ENCODE results near the gene SPATA25. TPM values are rescaled to one million over a fixed set of nuclear protein-coding genes. Genes with fewer than 3 reads are reported as not detected.
"Not testable (repeated sequence)": the region's sequence is repeated elsewhere in the genome, so short reads cannot be mapped to it uniquely, and the experiment has no call there.

SPATA25 gene
- total and polyA plus RNA-seq, 9 donors, result 4.1 to 9.3 (median 5.3) TPM

DNA sequence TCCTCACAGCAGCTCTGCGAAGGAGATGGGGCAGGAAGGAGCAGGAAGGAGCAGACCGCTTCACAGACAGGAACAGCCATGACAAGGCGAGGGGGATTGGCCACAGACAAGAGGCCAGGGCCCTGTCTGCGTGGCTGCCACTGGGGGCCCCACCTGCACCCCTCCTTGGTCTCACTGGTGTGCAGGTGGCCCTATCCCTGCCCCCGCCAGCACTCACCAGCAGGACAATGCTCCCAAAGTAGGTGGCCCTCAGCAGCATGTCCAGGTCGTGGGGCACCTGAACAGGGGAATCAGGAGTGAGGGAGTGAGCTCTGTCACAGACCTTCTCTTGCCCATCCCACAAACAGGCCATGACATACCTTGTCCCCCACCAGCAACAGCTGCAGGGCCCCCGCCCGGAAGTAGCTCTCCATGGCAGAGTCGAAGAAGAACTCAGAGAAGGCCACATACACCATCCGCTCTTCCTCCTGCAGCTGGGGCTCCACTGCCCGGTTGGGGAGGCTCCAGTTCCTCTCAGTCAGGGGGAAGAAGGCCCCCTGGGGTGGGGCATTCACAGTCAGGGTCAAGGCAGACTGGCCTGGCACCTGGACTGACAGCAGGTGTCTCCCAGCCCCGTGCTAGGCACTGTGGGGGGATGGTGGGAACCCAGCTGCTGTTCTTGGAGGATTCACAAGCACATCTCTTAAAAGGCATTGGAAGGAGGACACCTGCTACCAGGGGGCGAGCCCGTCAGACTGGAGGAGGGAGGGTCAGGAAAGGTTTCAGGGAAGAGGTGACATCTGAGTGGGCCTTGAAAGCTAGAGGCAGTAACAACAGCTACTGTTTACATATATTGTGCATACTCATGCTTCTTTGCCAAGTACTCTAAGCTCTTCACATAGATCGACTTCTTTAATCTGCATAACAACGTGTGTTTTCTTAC lies 17.4 kb upstream of the SPATA25 start:
- Histone ChIP-seq H3K9me3 (replicated peaks; ENCODE audit: control insufficient read depth, low read depth, low read length) (no peaks in the 10 kb centered on the region), H3K27me3 (ENCODE audit: control insufficient read depth, insufficient read depth, low read length) (no peaks in the 10 kb centered on the region), H3K36me3 (ENCODE audit: control insufficient read depth, insufficient read depth, low read length) (no peaks in the 10 kb centered on the region), H3K27ac (ENCODE audit: low read length) (no peak overlapping the region), H3K4me3 (ENCODE audit: low read length) (no peak overlapping the region), H3K4me1 (ENCODE audit: control insufficient read depth, insufficient read depth, low read length) (peaks cover 8% of the 10 kb centered on the region)
- WGBS (ENCODE audit: insufficient coverage), result 78% methylated on average over 7 of the region's 16 CpGs
- no peak for DNase-seq

DNA sequence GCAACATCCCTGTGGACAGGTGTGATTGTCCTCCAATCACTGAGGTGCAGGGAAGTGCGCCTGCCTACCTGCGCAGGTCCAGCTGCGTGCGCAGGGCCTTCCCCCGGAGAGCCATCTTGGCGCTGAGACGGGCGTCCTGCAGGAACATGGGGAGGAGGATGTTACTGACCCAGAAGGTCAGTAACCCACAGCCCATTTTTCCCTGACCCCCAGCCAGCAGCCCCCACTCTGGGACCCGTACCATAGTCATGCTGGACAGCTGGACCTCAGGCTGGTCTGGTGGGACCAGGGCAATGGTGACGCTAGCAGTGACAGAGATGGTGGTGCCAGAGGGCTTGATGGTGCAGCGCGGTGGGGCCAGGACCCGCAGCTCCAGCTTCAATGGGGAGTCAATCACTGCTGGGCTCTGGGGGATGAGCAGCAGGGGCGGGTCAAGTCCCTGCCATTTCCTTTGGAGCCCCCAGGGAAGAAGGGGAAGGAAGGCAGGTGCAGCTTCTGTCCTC lies 14.8 kb upstream of the SPATA25 start:
- Histone ChIP-seq H3K27me3 (ENCODE audit: control insufficient read depth, insufficient read depth, low read length) (no peaks in the 10 kb centered on the region), H3K9me3 (replicated peaks; ENCODE audit: control insufficient read depth, low read depth, low read length) (no peaks in the 10 kb centered on the region), H3K4me1 (ENCODE audit: control insufficient read depth, insufficient read depth, low read length) (peaks cover 8% of the 10 kb centered on the region), H3K27ac (ENCODE audit: low read length) (no peak overlapping the region), H3K36me3 (ENCODE audit: control insufficient read depth, insufficient read depth, low read length) (peaks cover 23% of the 10 kb centered on the region), H3K4me3 (ENCODE audit: low read length) (no peak overlapping the region)
- 85% methylated on average over 5 of the region's 14 CpGs for WGBS (ENCODE audit: insufficient coverage)
- DNase-seq, result no peak

DNA sequence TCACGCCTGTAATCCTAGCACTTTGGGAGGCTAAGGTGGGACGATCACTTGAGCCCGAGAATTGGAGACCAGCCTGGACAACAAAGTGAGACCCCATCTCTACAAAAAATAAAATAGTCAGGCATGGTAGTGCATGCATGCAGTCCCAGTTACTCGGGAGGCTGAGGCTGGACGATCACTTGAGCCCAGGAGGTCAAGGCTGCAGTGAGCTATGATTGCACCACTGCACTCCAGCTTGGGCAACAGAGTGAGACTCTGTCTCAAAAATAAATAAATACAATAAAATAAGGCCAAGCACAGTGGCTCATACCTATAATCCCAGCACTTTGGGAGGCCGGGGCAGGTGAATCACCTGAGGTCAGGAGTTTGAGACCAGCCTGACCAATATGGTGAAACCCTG lies 13.9 kb upstream of the SPATA25 start:
- not testable (repeated sequence) for H3K4me1 ChIP-seq (ENCODE audit: control insufficient read depth, insufficient read depth, low read length); DNase-seq; H3K27me3 ChIP-seq (ENCODE audit: control insufficient read depth, insufficient read depth, low read length); H3K27ac ChIP-seq (ENCODE audit: low read length); H3K9me3 ChIP-seq (replicated peaks; ENCODE audit: control insufficient read depth, low read depth, low read length); H3K4me3 ChIP-seq (ENCODE audit: low read length)
- WGBS (ENCODE audit: insufficient coverage), result 100% methylated on average over 1 of the region's 6 CpGs
- peaks cover 30% of the 10 kb centered on the region for H3K36me3 ChIP-seq (ENCODE audit: control insufficient read depth, insufficient read depth, low read length)

DNA sequence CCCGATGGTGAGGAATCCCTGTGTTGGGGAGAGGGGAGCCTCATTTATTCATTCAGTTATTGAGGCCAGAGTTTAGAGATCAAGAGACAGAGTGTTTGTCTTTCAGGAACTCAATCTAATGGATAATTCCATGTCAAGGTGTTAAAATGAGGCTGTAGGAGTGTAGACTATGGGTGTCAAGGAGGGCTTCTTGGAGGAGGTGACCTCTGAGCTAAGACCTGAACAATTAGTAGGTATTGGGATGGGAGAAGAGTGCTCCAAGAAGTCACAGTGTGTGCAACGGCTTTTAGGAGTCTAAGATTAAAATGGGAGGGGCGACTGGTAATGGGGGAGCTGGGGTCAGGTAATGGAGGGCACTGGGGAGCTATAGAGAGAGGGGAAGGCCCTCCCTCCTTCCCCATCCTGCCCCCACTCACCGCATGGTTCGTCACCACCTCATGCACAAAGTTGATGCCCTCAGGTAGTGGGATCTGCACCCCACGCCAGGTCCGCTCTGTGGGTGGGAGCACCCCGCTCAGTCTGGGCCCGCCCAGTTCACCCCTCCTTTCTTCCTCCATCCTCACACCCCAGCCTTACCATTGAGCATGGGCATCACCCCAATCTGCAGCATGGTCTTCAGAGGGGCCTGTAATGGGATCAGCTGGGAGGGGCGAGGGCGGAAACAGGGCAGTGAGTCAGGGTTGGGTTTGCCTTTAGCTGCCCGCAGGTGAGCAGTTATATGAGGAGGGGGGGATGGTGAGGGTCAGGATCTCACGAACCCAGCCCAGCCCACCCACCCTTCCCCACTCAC lies 11.8 kb upstream of the SPATA25 start:
- Histone ChIP-seq H3K36me3 (ENCODE audit: control insufficient read depth, insufficient read depth, low read length) (peaks cover 51% of the 10 kb centered on the region), H3K27ac (ENCODE audit: low read length) (no peak overlapping the region), H3K4me1 (ENCODE audit: control insufficient read depth, insufficient read depth, low read length) (no peaks in the 10 kb centered on the region), H3K4me3 (ENCODE audit: low read length) (no peak overlapping the region), H3K27me3 (ENCODE audit: control insufficient read depth, insufficient read depth, low read length) (no peaks in the 10 kb centered on the region), H3K9me3 (replicated peaks; ENCODE audit: control insufficient read depth, low read depth, low read length) (no peaks in the 10 kb centered on the region)
- no peak for DNase-seq
- 100% methylated on average over 1 of the region's 13 CpGs for WGBS (ENCODE audit: insufficient coverage)

DNA sequence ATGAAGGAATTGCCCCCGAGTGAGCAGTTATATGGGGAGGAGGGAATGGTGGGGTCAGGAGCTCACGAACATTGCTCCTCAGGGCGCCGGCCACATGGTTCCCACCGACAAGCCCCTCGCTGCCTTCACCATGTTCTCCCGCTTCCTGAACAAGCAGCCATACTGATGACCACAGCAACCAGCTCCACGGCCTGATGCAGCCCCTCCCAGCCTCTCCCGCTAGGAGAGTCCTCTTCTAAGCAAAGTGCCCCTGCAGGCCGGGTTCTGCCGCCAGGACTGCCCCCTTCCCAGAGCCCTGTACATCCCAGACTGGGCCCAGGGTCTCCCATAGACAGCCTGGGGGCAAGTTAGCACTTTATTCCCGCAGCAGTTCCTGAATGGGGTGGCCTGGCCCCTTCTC lies 10.9 kb upstream of the SPATA25 start:
- Histone ChIP-seq H3K4me3 (ENCODE audit: low read length) (no peak overlapping the region), H3K9me3 (replicated peaks; ENCODE audit: control insufficient read depth, low read depth, low read length) (no peaks in the 10 kb centered on the region), H3K27ac (ENCODE audit: low read length) (no peak overlapping the region), H3K4me1 (ENCODE audit: control insufficient read depth, insufficient read depth, low read length) (no peaks in the 10 kb centered on the region), H3K27me3 (ENCODE audit: control insufficient read depth, insufficient read depth, low read length) (no peaks in the 10 kb centered on the region), H3K36me3 (ENCODE audit: control insufficient read depth, insufficient read depth, low read length) (peaks cover 60% of the 10 kb centered on the region)
- no peak for DNase-seq
- WGBS (ENCODE audit: insufficient coverage), result 72% methylated on average over 10 of the region's 12 CpGs

DNA sequence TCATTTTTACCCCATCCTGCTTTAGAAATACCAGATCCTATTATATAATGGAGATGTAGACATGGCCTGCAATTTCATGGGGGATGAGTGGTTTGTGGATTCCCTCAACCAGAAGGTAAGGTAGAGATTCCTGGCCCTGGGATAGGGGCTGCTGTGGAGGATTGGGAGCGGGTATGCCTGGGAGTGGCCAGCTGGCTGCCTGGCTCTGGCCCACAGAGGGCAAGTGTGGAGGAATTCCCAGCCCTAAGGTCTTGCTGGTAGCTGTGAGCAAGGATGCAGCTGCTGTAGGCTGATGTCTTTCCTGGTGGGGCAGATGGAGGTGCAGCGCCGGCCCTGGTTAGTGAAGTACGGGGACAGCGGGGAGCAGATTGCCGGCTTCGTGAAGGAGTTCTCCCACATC lies 10.3 kb upstream of the SPATA25 start:
- Histone ChIP-seq H3K27me3 (ENCODE audit: control insufficient read depth, insufficient read depth, low read length) (no peaks in the 10 kb centered on the region), H3K36me3 (ENCODE audit: control insufficient read depth, insufficient read depth, low read length) (peaks cover 66% of the 10 kb centered on the region), H3K27ac (ENCODE audit: low read length) (no peak overlapping the region), H3K4me1 (ENCODE audit: control insufficient read depth, insufficient read depth, low read length) (no peaks in the 10 kb centered on the region), H3K9me3 (replicated peaks; ENCODE audit: control insufficient read depth, low read depth, low read length) (no peaks in the 10 kb centered on the region), H3K4me3 (ENCODE audit: low read length) (no peak overlapping the region)
- DNase-seq, result no peak
- 96% methylated on average over 7 of the region's 7 CpGs for WGBS (ENCODE audit: insufficient coverage)

DNA sequence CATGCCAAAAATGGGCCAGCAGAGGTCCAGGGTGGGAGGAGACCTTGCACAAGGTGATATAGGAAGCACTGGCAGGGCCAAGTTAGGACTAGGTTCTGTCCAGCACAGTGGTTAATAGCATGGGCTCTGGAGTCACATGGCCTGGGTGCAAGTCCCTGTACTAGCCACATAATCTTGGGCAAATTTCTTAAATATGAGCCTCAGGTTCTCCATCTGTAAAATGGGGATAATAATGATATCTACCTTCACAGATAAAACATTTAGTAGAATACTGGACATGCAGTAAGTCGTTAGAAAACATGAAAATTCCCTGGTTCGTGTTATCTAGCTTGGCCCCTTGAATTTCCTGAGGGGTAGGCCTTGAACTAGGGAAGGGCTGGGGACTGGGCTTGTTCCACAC lies 9.9 kb upstream of the SPATA25 start:
- no peak overlapping the region for H3K27ac ChIP-seq (ENCODE audit: low read length)
- H3K4me3 ChIP-seq (ENCODE audit: low read length), result no peak overlapping the region
- no peaks in the 10 kb centered on the region for H3K9me3 ChIP-seq (replicated peaks; ENCODE audit: control insufficient read depth, low read depth, low read length)
- peaks cover under 1% of the 10 kb centered on the region for H3K4me1 ChIP-seq (ENCODE audit: control insufficient read depth, insufficient read depth, low read length)
- peaks cover 68% of the 10 kb centered on the region for H3K36me3 ChIP-seq (ENCODE audit: control insufficient read depth, insufficient read depth, low read length)
- DNase-seq, result no peak
- WGBS (ENCODE audit: insufficient coverage), result no CpG with 5 or more reads among the region's 2 CpGs
- no peaks in the 10 kb centered on the region for H3K27me3 ChIP-seq (ENCODE audit: control insufficient read depth, insufficient read depth, low read length)

DNA sequence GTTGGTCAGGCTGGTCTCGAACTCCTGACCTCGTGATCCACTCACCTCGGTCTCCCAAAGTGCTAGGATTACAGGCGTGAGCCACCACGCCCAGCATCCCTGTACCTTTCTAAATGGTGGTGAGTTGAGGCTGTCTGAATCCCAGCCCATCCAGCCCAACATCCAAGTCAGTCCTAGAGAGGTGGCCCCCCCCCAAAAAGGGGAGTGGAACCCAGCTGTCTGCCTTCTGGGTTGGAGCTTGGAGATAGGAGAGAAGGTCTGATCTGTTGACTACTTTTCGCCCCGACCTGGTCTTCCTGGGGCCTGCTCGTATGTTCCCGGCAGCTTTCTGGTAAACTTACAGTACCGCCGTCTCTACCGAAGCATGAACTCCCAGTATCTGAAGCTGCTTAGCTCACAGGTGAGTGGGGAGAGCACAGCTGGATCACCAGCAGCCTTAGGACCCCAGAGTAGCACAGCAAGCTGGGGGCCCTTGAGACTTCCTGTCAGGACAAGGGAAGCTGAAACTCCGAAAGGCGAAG lies 9.3 kb upstream of the SPATA25 start:
- Histone ChIP-seq H3K4me1 (ENCODE audit: control insufficient read depth, insufficient read depth, low read length) (peaks cover 6% of the 10 kb centered on the region), H3K27me3 (ENCODE audit: control insufficient read depth, insufficient read depth, low read length) (no peaks in the 10 kb centered on the region), H3K36me3 (ENCODE audit: control insufficient read depth, insufficient read depth, low read length) (peaks cover 68% of the 10 kb centered on the region), H3K4me3 (ENCODE audit: low read length) (no peak overlapping the region), H3K9me3 (replicated peaks; ENCODE audit: control insufficient read depth, low read depth, low read length) (no peaks in the 10 kb centered on the region), H3K27ac (ENCODE audit: low read length) (no peak overlapping the region)
- 92% methylated on average over 9 of the region's 14 CpGs for WGBS (ENCODE audit: insufficient coverage)
- DNase-seq, result no peak

DNA sequence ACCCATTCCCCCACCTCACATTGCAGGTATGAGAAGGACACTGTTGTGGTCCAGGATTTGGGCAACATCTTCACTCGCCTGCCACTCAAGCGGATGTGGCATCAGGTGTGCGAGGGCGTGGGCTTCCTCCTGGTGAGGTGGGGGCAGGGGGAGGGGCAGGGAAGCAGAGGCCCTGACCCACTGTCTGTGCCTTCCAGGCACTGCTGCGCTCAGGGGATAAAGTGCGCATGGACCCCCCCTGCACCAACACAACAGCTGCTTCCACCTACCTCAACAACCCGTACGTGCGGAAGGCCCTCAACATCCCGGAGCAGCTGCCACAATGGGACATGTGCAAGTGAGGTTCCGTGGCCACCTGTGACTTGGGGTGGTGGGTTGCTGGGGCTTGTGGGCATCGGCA lies 7.4 kb upstream of the SPATA25 start:
- DNase-seq, result no peak
- H3K4me1 ChIP-seq (ENCODE audit: control insufficient read depth, insufficient read depth, low read length), result peaks cover 12% of the 10 kb centered on the region
- peaks cover 68% of the 10 kb centered on the region for H3K36me3 ChIP-seq (ENCODE audit: control insufficient read depth, insufficient read depth, low read length)
- WGBS (ENCODE audit: insufficient coverage), result no CpG with 5 or more reads among the region's 12 CpGs
- no peak overlapping the region for H3K4me3 ChIP-seq (ENCODE audit: low read length)
- no peaks in the 10 kb centered on the region for H3K27me3 ChIP-seq (ENCODE audit: control insufficient read depth, insufficient read depth, low read length)
- H3K9me3 ChIP-seq (replicated peaks; ENCODE audit: control insufficient read depth, low read depth, low read length), result no peaks in the 10 kb centered on the region
- H3K27ac ChIP-seq (ENCODE audit: low read length), result no peak overlapping the region

DNA sequence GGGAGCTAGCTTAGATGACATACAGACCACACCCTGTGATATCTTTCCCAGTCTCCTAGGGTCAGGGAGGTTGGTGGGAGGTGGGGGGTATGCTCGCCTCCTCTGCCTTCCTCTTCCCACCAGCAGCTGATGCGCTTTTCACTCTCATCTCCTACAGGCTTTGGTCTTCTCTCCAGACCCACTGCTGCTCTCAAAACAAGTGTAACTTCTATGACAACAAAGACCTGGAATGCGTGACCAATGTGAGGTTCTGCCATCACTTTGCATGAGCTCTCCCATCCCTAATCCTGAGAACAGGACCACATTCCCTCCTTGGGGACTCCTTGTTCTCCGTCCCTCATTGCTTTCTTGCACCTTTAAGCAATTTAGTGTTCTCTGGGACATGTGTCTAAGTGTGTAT lies 6.4 kb upstream of the SPATA25 start:
- 83% methylated on average over 1 of the region's 4 CpGs for WGBS (ENCODE audit: insufficient coverage)
- DNase-seq, result no peak
- H3K27ac ChIP-seq (ENCODE audit: low read length), result no peak overlapping the region
- peaks cover 64% of the 10 kb centered on the region for H3K36me3 ChIP-seq (ENCODE audit: control insufficient read depth, insufficient read depth, low read length)
- peaks cover 18% of the 10 kb centered on the region for H3K4me1 ChIP-seq (ENCODE audit: control insufficient read depth, insufficient read depth, low read length)
- H3K27me3 ChIP-seq (ENCODE audit: control insufficient read depth, insufficient read depth, low read length), result no peaks in the 10 kb centered on the region
- H3K9me3 ChIP-seq (replicated peaks; ENCODE audit: control insufficient read depth, low read depth, low read length), result no peaks in the 10 kb centered on the region
- H3K4me3 ChIP-seq (ENCODE audit: low read length), result no peak overlapping the region
